Spleen (tissue), 11 donors: ENCODE results near the gene FGF14. TPM values are rescaled to one million over a fixed set of nuclear protein-coding genes. Genes with fewer than 3 reads are reported as not detected.

Source experiments
- DNase-seq: peaks from one replicate; pipeline ENCODE4 v3.0.0-alpha.2; 2020
- H3K27ac ChIP-seq, 8 donors: fragments of 200-600 bp; sonication (generic) in 7 of 8; 1 replicate in 4 of 8; 2 replicates in 4 of 8; pipeline versions ENCODE4 v1.5.0 to v1.8.0; 2016 to 2021; ENCODE audit warnings: inconsistent platforms in 4 of 8, mild to moderate bottlenecking in 4 of 8, moderate library complexity in 1 of 8
- H3K27me3 ChIP-seq, 7 donors: fragments of 200-600 bp; sonication (generic) in 6 of 7; replicated peaks in 1 of 7; 1 replicate in 4 of 7; 2 replicates in 3 of 7; pipeline versions ENCODE4 v1.5.0 to v1.8.0; 2016 to 2021; ENCODE audit warnings: inconsistent platforms in 3 of 7, mild to moderate bottlenecking in 1 of 7
- H3K36me3 ChIP-seq, 6 donors: fragments of 200-600 bp; sonication (generic) in 5 of 6; 1 replicate in 4 of 6; 2 replicates in 2 of 6; pipeline versions ENCODE4 v1.5.0 to v1.8.0; 2016 to 2021; ENCODE audit warnings: inconsistent platforms in 2 of 6
- H3K4me1 ChIP-seq, 6 donors: fragments of 200-600 bp; sonication (generic) in 5 of 6; 1 replicate in 3 of 6; 2 replicates in 3 of 6; pipeline versions ENCODE4 v1.5.0 to v1.8.0; 2016 to 2021; ENCODE audit warnings: inconsistent platforms in 3 of 6
- H3K4me3 ChIP-seq, 8 donors: fragments of 200-600 bp; sonication (generic) in 7 of 8; 1 replicate in 4 of 8; 2 replicates in 4 of 8; pipeline versions ENCODE4 v1.5.0 to v1.8.0; 2016 to 2021; ENCODE audit warnings: inconsistent platforms in 4 of 8, mild to moderate bottlenecking in 4 of 8, moderate library complexity in 2 of 8
- H3K9me3 ChIP-seq, 8 donors: fragments of 200-600 bp; sonication (generic) in 7 of 8; 1 replicate in 4 of 8; 2 replicates in 4 of 8; pipeline versions ENCODE4 v1.5.0 to v1.8.0; 2016 to 2021; ENCODE audit warnings: inconsistent platforms in 4 of 8
- CTCF ChIP-seq, 11 experiments: fragments of 200-600 bp in 7 of 11; fragments of 450-650 bp in 4 of 11; sonication (generic) in 4 of 11; IDR thresholded peaks in 8 of 11; conservative IDR thresholded peaks in 3 of 11; 1 replicate in 7 of 11; 2 replicates in 4 of 11; pipeline versions ENCODE4 v1.4.0 to v1.8.0; 2016 to 2021; ENCODE audit warnings: antibody characterized with exemption in 11 of 11, inconsistent platforms in 4 of 11, mild to moderate bottlenecking in 1 of 11
- POLR2A ChIP-seq, 3 donors: fragments of 450-650 bp; IDR thresholded peaks; one replicate each; pipeline ENCODE4 v1.5.1; 2017; ENCODE audit warnings: antibody characterized with exemption in 3 of 3, mild to moderate bottlenecking in 1 of 3
- POLR2AphosphoS5 ChIP-seq, 3 donors: sonication (generic); formaldehyde crosslinking; IDR thresholded peaks; one replicate each; pipeline ENCODE4 v1.5.1; 2017; ENCODE audit warnings: antibody characterized with exemption in 3 of 3
- WGBS, 5 donors: extraction: QIAGEN DNeasy Blood & Tissue Kit in 3 of 5; methylation state at CpG; one replicate each; pipeline versions ENCODE4 v1.1.5 to v1.1.7; 2013 to 2018; 5-methylcytosine and 5-hydroxymethylcytosine counted together
- intact Hi-C: fragments of 100-400 bp; cut with DNase I; formaldehyde crosslinking; loops from one replicate; pipeline ENCODE4 v1.15.0; 2023; ENCODE audit warnings: low total_unique reads
- polyA plus RNA-seq, 3 donors: library from polyadenylated mRNA; stranded (reverse); fragments of 200-250 nt; gene quantifications; one replicate each; pipeline ENCODE4 v1.2.1, GENCODE V29; 2013
- total RNA-seq, 7 donors: library from RNA; depleted of rRNA in 3 of 7; stranded (reverse); fragments of >200 nt in 3 of 7; fragmentation: NEBNext Ultra II Directional in 4 of 7; extraction: Animal tissue kit (Norgen Biotek cat#: 25700) in 4 of 7; gene quantifications; one replicate each; pipeline versions ENCODE4 v1.1.0 to v1.2.1, GENCODE V29; 2016 to 2021
- donor health status: healthy with polysubstance abuse.
- donor health status: DM: no; HTN: no; CAD: no; lungs with moderate emphysema.
- donor health status: DM: no; HTN: no; CAD: no.
- donor health status: Bipolar disorder and iron deficiency.
- donor health status: healthy.
- donor health status: DM: no; HTN: no; CAD: no.
- donor health status: DM: yes; HTN: yes; CAD: no.

Gene FGF14
- total and polyA plus RNA-seq, 10 donors: 0.03 to 1.1 (median 0.05) TPM; not detected in 3

GRCh38 chr13:102195566-102196462, 206.0 kb downstream of the FGF14 start:
- no peak overlapping the region for H3K4me3 ChIP-seq

DNA sequence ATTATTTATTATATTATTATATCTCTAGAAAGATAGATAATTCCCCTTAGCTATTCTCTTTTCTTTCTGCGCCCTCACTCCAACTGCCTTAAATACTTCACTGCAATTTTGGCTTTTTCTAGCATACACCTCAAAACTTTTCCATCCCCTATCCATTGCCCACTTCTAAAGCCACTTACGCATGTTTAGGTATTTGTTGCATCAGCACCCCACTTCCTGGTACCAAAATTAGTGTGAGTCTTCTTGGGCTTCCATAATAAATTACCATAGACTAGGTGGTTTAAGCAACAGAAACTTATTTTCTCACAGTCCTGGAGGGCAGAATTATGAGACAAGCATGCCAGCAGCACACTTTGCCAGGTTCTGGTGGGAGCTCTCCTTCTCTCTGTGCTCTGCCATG, 209.0 kb downstream of the FGF14 start:
- DNase-seq: no peak

More at GRCh38 chr13:102195566-102196462, 206.0 kb downstream of the FGF14 start:
- DNase-seq: no peak
- intact Hi-C loops: no loop called here
- Histone ChIP-seq H3K27ac (no peak overlapping the region), H3K36me3 (no peaks in the 10 kb centered on the region), H3K27me3 (no peaks in the 10 kb centered on the region), H3K4me1 (no peaks in the 10 kb centered on the region), H3K9me3 (no peaks in the 10 kb centered on the region)
- TF ChIP-seq POLR2AphosphoS5 (IDR thresholded peaks at IDR 0.05) (no peak), POLR2A (IDR thresholded peaks at IDR 0.05) (no peak), CTCF (IDR thresholded peaks at IDR 0.05 in 8 of 11, conservative IDR thresholded peaks at IDR 0.05 in 3 of 11) (no peak)
- 52 to 66% (median 62%) methylated on average over 4 of the region's 4 CpGs for WGBS, 5 donors

DNA sequence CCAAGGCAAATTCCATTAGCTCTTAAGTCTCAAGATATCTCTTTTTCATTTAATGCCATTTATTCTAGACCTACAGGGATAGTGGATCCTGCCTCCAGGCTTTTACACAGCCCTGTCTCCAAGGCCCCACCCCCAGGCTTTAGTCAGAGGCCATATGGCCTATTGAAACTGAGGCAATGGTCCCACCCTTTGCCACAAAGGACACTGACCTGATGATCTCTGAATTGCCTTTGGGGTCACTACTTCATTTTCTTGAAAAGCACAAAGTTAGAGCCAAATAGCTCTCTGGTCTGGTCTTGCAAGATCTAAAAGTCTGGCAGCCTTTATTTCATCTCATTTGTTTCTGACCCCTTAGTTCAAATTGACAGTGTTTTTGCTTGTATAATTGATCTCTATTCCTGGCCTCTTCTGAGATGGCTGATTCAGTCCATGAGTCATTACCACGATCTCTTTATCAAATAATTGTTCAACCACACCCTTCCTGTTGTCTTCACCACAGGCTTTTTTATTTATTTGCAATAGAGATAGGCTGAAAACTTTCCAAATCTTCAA, 209.8 kb downstream of the FGF14 start:
- H3K27me3 ChIP-seq: no peaks in the 10 kb centered on the region
- H3K9me3 ChIP-seq: no peaks in the 10 kb centered on the region
- H3K36me3 ChIP-seq: no peaks in the 10 kb centered on the region
- no peak overlapping the region for H3K4me3 ChIP-seq
- intact Hi-C loops: no loop called here
- H3K4me1 ChIP-seq: no peaks in the 10 kb centered on the region
- H3K27ac ChIP-seq: no peak overlapping the region
- WGBS, 5 donors: 0 to 31% (median 11%) methylated on average over 1 of the region's 1 CpG
- no peak for TF ChIP-seq POLR2A (IDR thresholded peaks at IDR 0.05)
- TF ChIP-seq POLR2AphosphoS5 (IDR thresholded peaks at IDR 0.05): no peak
- TF ChIP-seq CTCF (IDR thresholded peaks at IDR 0.05 in 8 of 11, conservative IDR thresholded peaks at IDR 0.05 in 3 of 11): no peak
- DNase-seq: no peak

More for the DNA sequence above, 209.0 kb downstream of the FGF14 start:
- Histone ChIP-seq H3K36me3 (no peaks in the 10 kb centered on the region), H3K27ac (no peak overlapping the region), H3K9me3 (no peaks in the 10 kb centered on the region), H3K4me1 (no peaks in the 10 kb centered on the region), H3K27me3 (no peaks in the 10 kb centered on the region), H3K4me3 (no peak overlapping the region)
- WGBS, 5 donors: 83 to 95% (median 90%) methylated on average over 2 of the region's 2 CpGs
- intact Hi-C loops: no loop called here
- TF ChIP-seq CTCF (IDR thresholded peaks at IDR 0.05 in 8 of 11, conservative IDR thresholded peaks at IDR 0.05 in 3 of 11) (no peak), POLR2AphosphoS5 (IDR thresholded peaks at IDR 0.05) (no peak), POLR2A (IDR thresholded peaks at IDR 0.05) (no peak)

GRCh38 chr13:102190930-102191329, 210.9 kb downstream of the FGF14 start:
- intact Hi-C loops: no loop called here
- TF ChIP-seq POLR2A (IDR thresholded peaks at IDR 0.05) (no peak), CTCF (IDR thresholded peaks at IDR 0.05 in 8 of 11, conservative IDR thresholded peaks at IDR 0.05 in 3 of 11) (no peak), POLR2AphosphoS5 (IDR thresholded peaks at IDR 0.05) (no peak)
- H3K4me1 ChIP-seq: no peaks in the 10 kb centered on the region
- WGBS, 5 donors: 81 to 97% (median 91%) methylated on average over 2 of the region's 2 CpGs
- no peaks in the 10 kb centered on the region for H3K27me3 ChIP-seq
- DNase-seq: no peak
- no peaks in the 10 kb centered on the region for H3K36me3 ChIP-seq
- no peak overlapping the region for H3K27ac ChIP-seq
- no peaks in the 10 kb centered on the region for H3K9me3 ChIP-seq
- no peak overlapping the region for H3K4me3 ChIP-seq
